GM18870 (cell line): ENCODE measurements around the gene LRRC8E.
"Not testable (repeated sequence)": the region's sequence is repeated elsewhere in the genome, so short reads cannot be mapped to it uniquely, and the experiment has no call there.

Experiments used
- ATAC-seq: cut with Tn5 transposase; IDR thresholded peaks from one replicate; pipeline ENCODE4 v1.9.1; 2021; ENCODE audit warnings: moderate library complexity; ENCODE audit not compliant: unreplicated experiment

The LRRC8E gene

GRCh38 chr19:7883796-7884570 is 4.3 kb upstream of the LRRC8E start:
- no peak for ATAC-seq

- no peak for ATAC-seq
These were observed 2.5 kb upstream of the LRRC8E start for GRCh38 chr19:7885818-7886217.

GRCh38 chr19:7887408-7888144 is 734 bp upstream of the LRRC8E start:
- no peak for ATAC-seq

GRCh38 chr19:7888826-7889217 is 512 bp downstream of the LRRC8E start:
- ATAC-seq = no peak

- ATAC-seq = not testable (repeated sequence)
These were observed 5.2 kb downstream of the LRRC8E start for GRCh38 chr19:7893362-7894101.

GRCh38 chr19:7894612-7895309 is 6.5 kb downstream of the LRRC8E start:
- no peak for ATAC-seq

- ATAC-seq = no peak
These were observed 7.3 kb downstream of the LRRC8E start for GRCh38 chr19:7895565-7895964.

- ATAC-seq = no peak
These were observed 9.0 kb downstream of the LRRC8E start for GRCh38 chr19:7897292-7897691.

GRCh38 chr19:7898967-7899366 is 10.7 kb downstream of the LRRC8E start:
- ATAC-seq = no peak

GRCh38 chr19:7899751-7900378 is 11.6 kb downstream of the LRRC8E start:
- no peak for ATAC-seq

- no peak for ATAC-seq
These were observed 12.1 kb downstream of the LRRC8E start for GRCh38 chr19:7900401-7900870.

GRCh38 chr19:7900931-7901330 is 12.6 kb downstream of the LRRC8E start:
- no peak for ATAC-seq

GRCh38 chr19:7901337-7901736 is 13.0 kb downstream of the LRRC8E start:
- no peak for ATAC-seq

- no peak for ATAC-seq
These were observed 14.5 kb downstream of the LRRC8E start for GRCh38 chr19:7902796-7903243.

- peak; percentile 86 for ATAC-seq
These were observed 15.1 kb downstream of the LRRC8E start, which contains the start of gene MAP2K7 for GRCh38 chr19:7903244-7904073. Gene MAP2K7 (plus strand): TSS chr19:7903877. CDS start chr19:7903945, 68 bp downstream.

GRCh38 chr19:7904074-7905020 is 16.0 kb downstream of the LRRC8E start:
- ATAC-seq = no peak

- ATAC-seq = no peak
These were observed 17.0 kb downstream of the LRRC8E start for GRCh38 chr19:7905268-7905667.

- ATAC-seq = no peak
These were observed 17.5 kb downstream of the LRRC8E start for GRCh38 chr19:7905859-7906258.
